Stimulated activated CD4-positive, alpha-beta T cell treated with anti-CD3 and anti-CD28 coated beads, TNF-alpha, amount 100 ng/mL, for 1 hour (primary cell): ENCODE data around the gene AGAP4.
"Not testable (repeated sequence)": the region's sequence is repeated elsewhere in the genome, so short reads cannot be mapped to it uniquely, and the experiment has no call there.

ENCODE experiments used
- DNase-seq, 3 donors: peaks; one replicate each; pipeline ENCODE4 v3.0.0-alpha.2; 2020; ENCODE audit warnings: low read depth in 3 of 3, low spot score in 1 of 3

AGAP4 gene

DNA sequence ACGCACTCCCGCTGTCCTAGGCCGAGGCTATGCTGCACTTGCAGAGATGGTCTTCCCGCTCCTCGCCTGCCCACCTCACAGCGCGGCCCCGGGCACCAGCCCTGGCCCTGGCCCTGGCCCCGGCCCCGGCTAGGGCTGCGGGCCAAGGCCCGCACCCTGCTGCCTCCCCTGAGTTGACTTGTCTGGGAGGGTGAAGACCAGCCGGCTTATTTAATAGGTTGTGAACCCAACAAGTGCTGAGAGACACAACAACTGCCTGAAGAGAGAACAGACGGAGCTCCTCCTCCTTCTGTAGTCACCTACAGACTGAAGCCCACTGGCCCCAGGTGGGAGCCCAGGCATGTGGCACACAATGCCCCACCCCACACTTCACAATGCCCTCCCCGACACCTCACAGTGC, at the start of gene AGAP4:
Gene AGAP4, minus strand, starts transcription at position 101 of the 400 bp plus-strand sequence. CDS start 153 bp downstream, outside the sequence.
- DNase-seq: not testable (repeated sequence)

- not testable (repeated sequence) for DNase-seq
These were observed 43.4 kb upstream of the AGAP4 start for GRCh38 chr10:45890721-45891120.

DNA sequence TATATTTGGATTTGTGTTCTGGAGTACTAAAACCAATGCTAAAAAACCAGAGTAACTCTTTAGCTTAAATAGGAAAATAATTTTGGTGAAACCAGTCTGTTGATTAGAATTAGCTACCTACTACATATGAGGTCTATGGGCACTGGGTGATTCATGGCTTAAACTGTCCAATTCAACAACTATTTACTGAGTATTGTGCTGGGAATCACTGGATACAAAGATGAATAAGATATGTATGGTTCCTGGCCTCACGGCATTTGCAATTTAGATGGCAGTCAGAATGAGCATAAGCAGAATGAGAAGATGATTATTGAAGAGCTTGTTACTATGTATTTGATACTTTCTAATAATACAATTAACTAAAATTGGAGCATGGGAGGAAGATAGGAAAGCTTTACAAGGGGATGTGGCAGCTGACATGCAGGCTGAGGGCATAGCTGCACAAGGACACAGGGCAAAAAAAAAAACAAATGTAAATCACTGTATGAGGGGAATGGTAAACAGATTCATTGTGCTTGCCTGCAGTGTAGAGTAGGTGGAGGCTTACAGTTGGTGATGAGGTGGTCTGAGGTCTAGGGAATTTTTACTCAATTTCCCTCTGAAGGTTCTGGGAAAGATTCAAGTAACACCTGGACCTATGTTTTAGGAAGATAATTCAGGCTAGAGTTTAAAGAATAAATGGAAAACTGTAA, 42.4 kb upstream of the AGAP4 start:
- DNase-seq: not testable (repeated sequence)

- DNase-seq: not testable (repeated sequence)
These were observed 35.6 kb upstream of the AGAP4 start for GRCh38 chr10:45882880-45883279.

DNA sequence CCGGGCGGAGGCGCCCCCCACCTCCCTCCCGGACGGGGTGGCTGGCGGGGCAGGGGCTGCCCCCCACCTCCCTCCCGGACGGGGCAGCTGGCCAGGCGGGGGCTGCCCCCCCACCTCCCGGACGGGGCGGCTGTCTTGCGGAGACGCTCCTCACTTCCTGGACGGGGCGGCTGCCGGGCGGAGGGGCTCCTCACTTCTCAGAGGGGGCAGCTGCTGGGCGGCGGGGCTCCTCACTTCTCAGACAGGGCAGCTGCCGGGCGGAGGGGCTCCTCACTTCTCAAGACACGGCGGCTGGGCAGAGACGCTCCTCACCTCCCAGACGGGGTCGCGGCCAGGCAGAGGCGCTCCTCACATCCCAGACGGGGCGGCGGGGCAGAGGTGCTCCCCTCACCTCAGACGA, 18.1 kb upstream of the AGAP4 start:
- DNase-seq: not testable (repeated sequence)

- not testable (repeated sequence) for DNase-seq
These were observed 17.0 kb upstream of the AGAP4 start for GRCh38 chr10:45864264-45864663.

DNA sequence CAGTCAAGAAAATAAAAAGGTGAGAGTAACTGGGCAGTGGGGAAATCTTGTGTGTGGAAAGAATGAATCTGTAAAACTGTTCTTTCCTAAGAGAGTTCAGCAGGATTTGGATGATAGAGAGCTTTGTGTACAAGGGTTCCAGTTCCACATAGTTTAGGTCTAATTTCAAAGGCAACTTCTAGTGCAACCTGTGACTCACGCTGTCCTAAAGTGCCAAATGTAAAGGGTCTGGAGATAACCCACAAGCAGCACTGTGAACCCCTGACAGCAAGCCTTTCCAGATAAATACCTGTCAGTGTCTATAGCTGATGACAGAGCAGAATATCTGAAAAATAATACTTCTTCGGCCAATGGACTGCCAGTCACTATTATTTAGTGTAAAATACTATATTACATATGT, 16.3 kb upstream of the AGAP4 start:
- not testable (repeated sequence) for DNase-seq

DNA sequence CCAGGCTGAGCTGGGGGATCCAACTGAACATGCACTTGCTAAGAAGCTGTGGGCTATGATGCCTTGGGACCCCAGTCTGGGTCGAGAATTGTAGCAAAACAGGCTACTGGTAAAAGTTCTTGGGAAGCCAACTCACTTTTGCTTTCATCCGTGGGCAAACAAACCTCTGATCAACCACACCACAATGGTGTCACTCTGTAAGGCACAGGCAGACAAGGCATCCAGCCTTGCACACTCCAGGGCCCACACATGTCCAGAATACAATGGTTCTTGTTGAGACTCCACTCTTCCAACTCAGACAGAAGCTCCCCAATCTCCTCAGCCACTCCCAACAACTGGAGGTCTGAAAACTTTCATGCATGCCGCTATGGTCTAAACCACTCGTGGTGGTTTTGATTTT, 10.6 kb upstream of the AGAP4 start:
- DNase-seq: not testable (repeated sequence)

DNA sequence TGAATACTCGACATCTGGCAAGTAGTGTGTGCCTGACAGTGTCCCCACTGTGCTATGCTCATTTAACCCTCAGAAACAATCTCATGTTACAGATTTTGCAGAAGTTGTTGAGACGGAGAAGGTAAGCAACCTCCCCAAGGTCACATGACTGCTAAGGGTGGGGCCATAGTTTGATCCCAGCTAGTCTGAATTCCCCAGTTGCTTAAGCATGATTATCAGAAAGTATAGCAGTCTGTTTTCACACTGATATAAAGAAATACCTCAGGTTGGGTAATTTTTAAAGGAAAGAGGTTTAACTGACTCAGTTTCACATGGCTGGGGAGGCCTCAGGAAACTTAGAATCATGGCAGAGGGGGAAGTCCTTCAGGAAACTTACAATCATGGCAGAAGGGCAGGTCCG, 1.2 kb upstream of the AGAP4 start:
- not testable (repeated sequence) for DNase-seq

GRCh38 chr10:45822918-45823317, 24.4 kb downstream of the AGAP4 start:
- DNase-seq: not testable (repeated sequence)

DNA sequence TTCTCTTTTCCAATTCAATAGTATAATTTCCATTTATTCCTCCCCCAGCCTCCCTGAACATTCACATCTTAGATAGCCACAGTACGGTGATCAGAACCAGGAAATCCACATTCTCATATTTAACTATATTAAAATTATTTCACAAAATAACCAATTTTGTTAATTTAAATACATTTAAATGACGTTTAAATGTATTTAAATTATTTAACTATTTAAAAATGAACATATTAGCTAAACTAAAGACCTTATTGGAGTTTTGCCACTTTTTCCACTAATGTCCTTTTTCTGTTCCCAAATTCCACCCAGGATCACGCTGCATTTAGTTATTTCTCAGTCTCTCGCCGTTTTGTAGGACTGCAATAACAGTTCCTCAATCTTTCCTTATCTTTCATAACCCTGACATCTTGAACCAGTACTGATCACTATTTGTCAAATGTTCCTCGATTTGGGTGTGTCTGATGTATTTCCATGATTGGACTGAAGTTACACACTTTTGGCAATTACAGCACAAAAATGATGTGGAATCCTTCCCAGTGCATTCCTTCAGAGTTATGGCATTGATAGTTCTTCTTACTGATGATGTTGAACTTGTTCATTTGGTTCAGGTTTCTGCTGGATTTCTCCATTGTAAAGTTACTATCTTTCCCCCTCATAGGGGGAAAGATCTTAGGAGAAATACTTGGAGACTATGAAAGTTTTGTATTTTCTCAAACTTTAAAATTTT, 27.0 kb downstream of the AGAP4 start:
- DNase-seq: not testable (repeated sequence)

- DNase-seq: no peak
These were observed 27.7 kb downstream of the AGAP4 start for GRCh38 chr10:45819552-45819951.

GRCh38 chr10:45817912-45818311, 29.4 kb downstream of the AGAP4 start:
- no peak for DNase-seq

DNA sequence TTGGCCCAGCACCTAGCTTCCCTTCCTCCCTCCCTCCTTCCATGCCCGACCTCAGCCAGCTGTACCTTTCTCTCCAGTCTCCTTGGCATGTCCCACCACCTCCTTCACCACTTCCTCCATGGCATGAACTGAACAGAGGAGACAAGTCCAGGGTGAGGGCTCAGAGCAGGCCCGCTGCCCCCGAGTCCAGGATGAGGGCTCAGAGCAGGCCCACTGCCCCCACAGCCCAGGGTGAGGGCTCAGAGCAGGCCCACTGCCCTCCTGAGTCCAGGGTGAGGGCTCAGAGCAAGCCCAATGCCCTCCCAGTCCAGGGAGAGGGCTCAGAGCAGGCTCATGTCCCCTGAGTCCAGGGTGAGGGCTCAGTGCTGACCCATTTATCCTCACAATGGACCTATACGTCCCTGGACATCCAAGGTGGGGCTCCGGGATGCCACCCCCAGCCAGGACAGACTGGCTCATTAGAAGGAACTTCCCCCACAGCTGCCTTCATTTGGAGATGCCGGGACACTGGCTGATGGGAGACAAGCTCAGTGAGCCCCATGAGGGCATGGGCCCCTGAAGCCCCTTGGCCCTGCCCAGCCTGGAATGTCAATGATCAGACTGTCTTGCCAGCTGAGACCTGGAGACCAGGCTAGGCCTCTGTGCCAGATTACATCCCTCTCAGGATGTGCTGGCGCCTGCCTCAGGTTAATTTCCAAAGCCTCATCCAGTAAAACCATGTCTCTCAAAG, 30.0 kb downstream of the AGAP4 start:
- no peak for DNase-seq

DNA sequence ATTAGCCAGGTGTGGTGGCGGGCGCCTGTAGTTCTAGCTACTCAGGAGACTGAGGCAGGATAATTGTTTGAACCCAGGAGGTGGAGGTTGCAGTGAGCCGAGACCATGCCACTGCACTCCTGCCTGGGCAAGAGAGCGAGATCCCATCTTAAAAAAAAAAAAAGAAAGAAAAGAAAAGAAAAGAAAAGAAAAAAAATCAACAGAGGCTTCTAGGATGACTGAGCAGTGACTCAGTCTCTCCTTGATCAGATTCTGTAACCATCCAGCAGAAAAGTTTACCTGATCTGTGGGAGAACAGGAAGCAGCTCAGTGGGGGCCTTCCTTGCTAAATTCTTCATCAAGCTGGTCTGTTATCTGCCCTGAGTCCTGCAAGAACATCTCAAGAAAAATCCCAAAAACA, 33.2 kb downstream of the AGAP4 start:
- DNase-seq: not testable (repeated sequence)

GRCh38 chr10:45812959-45813358, 34.3 kb downstream of the AGAP4 start:
- not testable (repeated sequence) for DNase-seq

- no peak for DNase-seq
These were observed 36.2 kb downstream of the AGAP4 start for GRCh38 chr10:45811075-45811474.

DNA sequence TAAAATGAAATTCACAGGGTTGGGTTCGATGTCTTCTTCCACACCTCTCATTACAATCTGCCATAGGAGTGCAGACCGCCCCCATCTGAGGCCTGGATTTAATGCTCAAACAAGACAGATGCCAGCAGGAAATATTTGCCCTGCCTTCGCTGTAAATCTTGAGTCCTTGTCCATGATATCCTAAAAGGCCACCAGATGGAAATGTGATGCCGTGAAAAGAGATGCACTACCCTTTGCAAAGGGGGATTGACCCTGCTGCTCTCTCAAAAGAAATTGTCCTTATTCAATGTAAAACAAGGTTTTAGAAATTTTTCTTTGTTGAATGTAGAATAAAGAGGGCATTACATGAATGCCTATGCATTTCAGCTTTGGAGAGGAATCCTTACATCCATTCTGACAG, 37.5 kb downstream of the AGAP4 start:
- DNase-seq: no peak

DNA sequence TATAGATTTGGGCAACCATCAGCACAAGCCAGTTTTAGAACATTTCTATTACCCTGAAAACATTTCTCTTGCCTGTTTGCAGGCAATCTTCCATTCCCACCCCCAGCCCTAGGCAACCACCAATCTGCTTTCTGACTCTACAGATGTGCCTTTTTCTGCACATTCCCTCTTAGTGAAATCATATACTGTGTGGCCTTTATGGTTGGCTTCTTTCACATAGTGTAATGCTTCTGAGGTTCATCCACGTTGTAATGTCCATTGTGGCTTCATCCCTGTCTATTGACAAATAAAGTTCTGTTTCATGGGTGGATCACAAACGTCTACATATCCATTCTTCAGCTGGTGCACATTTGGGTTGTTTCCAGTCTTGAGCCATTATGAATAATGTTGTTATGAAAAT, 42.3 kb downstream of the AGAP4 start:
- DNase-seq: not testable (repeated sequence)

- DNase-seq: not testable (repeated sequence)
These were observed 44.0 kb downstream of the AGAP4 start for GRCh38 chr10:45803060-45804010.

DNA sequence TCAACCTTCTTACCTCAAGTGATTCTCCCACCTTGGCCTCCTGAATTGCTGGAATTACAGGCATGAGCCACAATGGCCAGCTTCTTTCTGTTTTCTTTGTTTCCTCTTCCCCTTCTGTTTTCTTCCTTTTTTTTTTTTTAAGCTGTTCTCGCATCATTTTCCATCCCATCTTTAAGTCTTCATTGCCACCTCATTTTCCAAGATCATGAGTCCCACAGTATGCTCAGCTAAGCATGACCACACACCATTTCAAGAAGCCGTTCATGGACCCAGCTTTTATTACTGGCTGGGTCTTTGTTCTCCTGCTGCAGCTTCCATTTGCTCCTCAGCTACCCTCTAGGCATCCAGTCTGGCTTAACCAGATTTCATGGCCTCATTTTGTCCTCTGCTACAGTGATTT, 52.5 kb downstream of the AGAP4 start:
- DNase-seq: not testable (repeated sequence)
